Measurements from ENCODE around the gene NRXN2. TPM values are rescaled to one million over a fixed set of nuclear protein-coding genes. Genes with fewer than 3 reads are reported as not detected.

NRXN2 gene
- total RNA-seq, 1 donor from 2014 or later = 2.2 TPM

- Histone ChIP-seq H3F3A (ENCODE audit: low read depth) (peaks cover 18% of the 10 kb centered on the region), H3K4me3 (no peak overlapping the region), H3K79me2 (ENCODE audit: low read depth) (no peaks in the 10 kb centered on the region), H2AFZ (replicated peaks) (no peak overlapping the region), H3K27ac (no peak overlapping the region), H4K20me1 (ENCODE audit: low read depth) (peaks cover 35% of the 10 kb centered on the region), H3K4me2 (no peak overlapping the region), H3K9ac (no peak overlapping the region), H3K4me1 (no peaks in the 10 kb centered on the region), H3K9me3 (ENCODE audit: low read depth) (no peaks in the 10 kb centered on the region), H3K36me3 (no peaks in the 10 kb centered on the region), H3K27me3 (peaks cover 99% of the 10 kb centered on the region)
- no peak for DNase-seq (ENCODE audit: low spot score)
- peak overlapping the region; percentile 3 for H3K4me3 Mint-ChIP-seq
- H3K9me3 Mint-ChIP-seq = no peaks in the 10 kb centered on the region
- H3K36me3 Mint-ChIP-seq = no peaks in the 10 kb centered on the region
- no peak overlapping the region for H3K27ac Mint-ChIP-seq
- H3K4me1 Mint-ChIP-seq = peaks cover 43% of the 10 kb centered on the region
- TF ChIP-seq EZH2phosphoT487 (IDR thresholded peaks at IDR 0.05) (no peak), CTCF (IDR thresholded peaks at IDR 0.05) (no peak), EZH2 (IDR thresholded peaks at IDR 0.05) (no peak)
- peaks cover 45% of the 10 kb centered on the region for H3K27me3 Mint-ChIP-seq (ENCODE audit: insufficient read depth, low read depth)
Measured at GRCh38 chr11:64716473-64717267, 6.3 kb downstream of the NRXN2 start.

DNA sequence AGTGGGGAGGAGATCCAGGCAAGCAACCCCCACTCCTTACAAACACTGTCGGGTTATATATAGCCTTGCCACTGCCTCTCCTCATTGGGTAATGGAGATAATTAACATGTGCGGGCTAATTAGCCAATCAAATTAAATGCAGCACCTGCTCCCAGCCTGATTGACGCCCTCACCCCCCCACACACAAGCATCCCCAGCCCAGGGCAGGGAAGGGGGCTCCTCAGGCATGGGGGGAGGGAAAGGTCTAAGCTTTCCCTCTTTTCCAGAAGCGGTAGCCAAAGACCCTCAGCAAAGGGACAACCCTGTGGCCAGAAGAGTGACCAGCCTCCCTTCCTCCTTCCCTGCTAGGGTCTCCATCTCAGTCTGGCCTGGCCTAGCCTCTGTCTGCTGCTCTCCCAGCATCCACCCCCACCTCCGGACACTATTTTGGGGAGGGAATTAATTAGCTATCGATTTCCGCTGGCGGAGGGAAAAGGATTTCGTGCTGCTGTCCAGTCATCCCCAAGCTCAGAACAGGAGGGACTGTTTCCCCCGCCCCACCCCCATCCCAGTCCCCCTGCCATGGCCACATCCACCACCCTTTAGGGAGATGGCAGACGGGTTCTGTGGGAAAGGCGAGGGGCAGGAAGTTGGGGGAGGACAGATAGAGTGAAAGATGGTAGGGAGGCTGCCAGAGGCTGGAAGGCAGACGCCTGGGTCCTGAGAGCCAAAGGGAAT lies 7.1 kb downstream of the NRXN2 start:
- TF ChIP-seq CTCF (IDR thresholded peaks at IDR 0.05) (no peak), EZH2phosphoT487 (IDR thresholded peaks at IDR 0.05) (no peak), EZH2 (IDR thresholded peaks at IDR 0.05) (no peak)
- peaks cover 46% of the 10 kb centered on the region for H3K27me3 Mint-ChIP-seq (ENCODE audit: insufficient read depth, low read depth)
- H2AFZ ChIP-seq (replicated peaks) = no peak overlapping the region
- DNase-seq (ENCODE audit: low spot score) = no peak
- H3K27ac ChIP-seq = no peak overlapping the region
- H3K4me3 ChIP-seq = no peak overlapping the region
- no peaks in the 10 kb centered on the region for H3K36me3 Mint-ChIP-seq
- peak overlapping the region; percentile 3 for H3K4me3 Mint-ChIP-seq
- H3K27ac Mint-ChIP-seq = no peak overlapping the region
- H3K79me2 ChIP-seq (ENCODE audit: low read depth) = no peaks in the 10 kb centered on the region
- no peak overlapping the region for H3K9ac ChIP-seq
- peaks cover 37% of the 10 kb centered on the region for H4K20me1 ChIP-seq (ENCODE audit: low read depth)
- no peaks in the 10 kb centered on the region for H3K36me3 ChIP-seq
- H3K4me2 ChIP-seq = no peak overlapping the region
- peaks cover 99% of the 10 kb centered on the region for H3K27me3 ChIP-seq
- H3K9me3 Mint-ChIP-seq = no peaks in the 10 kb centered on the region
- H3K9me3 ChIP-seq (ENCODE audit: low read depth) = no peaks in the 10 kb centered on the region
- H3K4me1 ChIP-seq = peaks cover 3% of the 10 kb centered on the region
- H3K4me1 Mint-ChIP-seq = peaks cover 48% of the 10 kb centered on the region
- peaks cover 24% of the 10 kb centered on the region for H3F3A ChIP-seq (ENCODE audit: low read depth)

DNA sequence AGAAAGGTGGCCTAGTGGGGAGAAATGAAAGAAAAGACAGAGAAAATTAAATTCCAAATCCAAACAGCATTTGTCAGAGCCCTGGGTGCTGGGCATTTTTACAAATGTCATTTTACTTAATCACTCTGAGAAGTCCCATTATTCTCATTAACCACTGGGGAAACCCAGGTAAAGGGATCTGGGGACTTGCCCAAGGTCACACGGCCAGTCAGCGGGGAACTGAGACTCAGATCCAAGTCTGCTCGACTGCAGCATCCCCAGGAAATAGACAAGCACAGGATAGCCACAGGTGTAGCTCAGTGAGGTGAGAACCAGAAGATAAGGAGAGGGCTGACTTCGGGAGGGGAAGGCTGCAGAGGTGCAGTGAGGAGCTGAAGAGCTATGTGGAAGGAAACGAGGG lies 7.9 kb downstream of the NRXN2 start:
- H3K4me1 Mint-ChIP-seq = peaks cover 55% of the 10 kb centered on the region
- H3K4me3 Mint-ChIP-seq = peak overlapping the region; percentile 36
- peaks cover 46% of the 10 kb centered on the region for H3K27me3 Mint-ChIP-seq (ENCODE audit: insufficient read depth, low read depth)

More for the DNA sequence above, 7.9 kb downstream of the NRXN2 start:
- no peaks in the 10 kb centered on the region for H3K79me2 ChIP-seq (ENCODE audit: low read depth)
- H3K9me3 ChIP-seq (ENCODE audit: low read depth) = no peaks in the 10 kb centered on the region
- H3K36me3 ChIP-seq = no peaks in the 10 kb centered on the region
- Mint-ChIP-seq H3K36me3 (no peaks in the 10 kb centered on the region), H3K27ac (no peak overlapping the region), H3K9me3 (no peaks in the 10 kb centered on the region)
- TF ChIP-seq EZH2phosphoT487 (IDR thresholded peaks at IDR 0.05) = no peak
- TF ChIP-seq EZH2 (IDR thresholded peaks at IDR 0.05) = no peak
- no peak for TF ChIP-seq CTCF (IDR thresholded peaks at IDR 0.05)
- H3K4me2 ChIP-seq = no peak overlapping the region
- no peak overlapping the region for H3K27ac ChIP-seq
- H3F3A ChIP-seq (ENCODE audit: low read depth) = peaks cover 31% of the 10 kb centered on the region
- H4K20me1 ChIP-seq (ENCODE audit: low read depth) = peaks cover 37% of the 10 kb centered on the region
- no peak for DNase-seq (ENCODE audit: low spot score)
- H2AFZ ChIP-seq (replicated peaks) = no peak overlapping the region
- peaks cover 9% of the 10 kb centered on the region for H3K4me1 ChIP-seq
- no peak overlapping the region for H3K4me3 ChIP-seq
- no peak overlapping the region for H3K9ac ChIP-seq
- H3K27me3 ChIP-seq = peaks cover 99% of the 10 kb centered on the region
